ENCODE results near the gene ETS1.

The ETS1 gene

DNA sequence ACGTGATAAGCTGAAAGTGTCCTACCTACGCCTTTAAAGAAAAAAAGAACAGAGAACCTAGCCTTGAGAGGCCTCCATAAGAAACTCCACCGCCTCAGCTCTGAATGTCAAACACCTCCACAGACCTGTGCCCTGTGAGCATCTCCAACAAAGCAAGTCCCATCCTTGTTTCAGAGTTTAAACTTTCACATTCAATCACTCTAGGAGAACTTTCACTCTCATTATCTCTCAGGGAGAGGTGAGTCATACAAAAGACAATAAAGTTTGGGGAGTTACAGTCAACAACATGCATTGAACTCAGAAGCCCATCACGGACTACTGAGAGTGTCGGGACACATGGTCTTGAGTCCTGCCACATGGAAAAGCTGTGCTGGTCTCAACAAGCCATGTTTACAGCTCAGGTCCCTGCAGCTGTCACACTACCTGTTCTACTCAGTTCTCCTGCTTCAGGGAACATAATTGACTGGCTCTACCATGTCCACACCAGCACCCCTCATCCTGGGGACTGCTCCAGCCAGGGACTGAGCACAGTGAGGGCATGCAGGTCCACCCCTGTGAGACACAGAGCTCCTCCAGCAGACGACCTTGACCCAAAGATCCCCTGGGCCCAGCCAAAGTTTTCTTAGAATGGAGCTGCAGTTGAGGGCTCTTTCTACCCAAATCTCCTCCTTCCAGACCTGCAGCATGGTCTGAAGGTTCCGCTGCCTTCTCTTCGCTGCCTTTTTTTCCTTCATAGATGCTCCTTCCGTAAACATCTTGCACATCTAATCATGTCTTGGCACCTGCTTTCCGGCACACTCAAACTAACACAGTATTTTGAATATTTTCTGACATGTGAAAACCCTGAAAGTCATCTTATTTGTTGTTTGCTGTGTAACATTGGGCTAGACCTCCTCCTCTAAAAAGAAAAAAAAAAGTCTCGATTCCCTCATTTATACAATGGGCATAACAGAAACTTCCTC, 114.9 kb downstream of the ETS1 start:
- Histone ChIP-seq H3K4me3 (ENCODE audit: low read depth in 1 of 5, low read length in 5 of 5) (no peak overlapping the region), H3K36me3 (ENCODE audit: control insufficient read depth in 5 of 5, insufficient read depth in 5 of 5, low read length in 5 of 5) (peaks cover 0 to 72% (median 51%) of the 10 kb centered on the region in 5 donors), H3K27ac (ENCODE audit: low read depth, low read length) (no peak overlapping the region), H3K9me3 (ENCODE audit: control insufficient read depth in 5 of 5, low read length in 5 of 5) (no peaks in the 10 kb centered on the region), H3K4me1 (ENCODE audit: control insufficient read depth in 5 of 5, insufficient read depth in 5 of 5, low read length in 5 of 5) (peaks cover 15 to 88% (median 36%) of the 10 kb centered on the region in 5 donors), H3K27me3 (ENCODE audit: control insufficient read depth in 5 of 5, insufficient read depth in 4 of 5, low read length in 5 of 5) (peaks cover 0 to 2% (median 0%) of the 10 kb centered on the region in 5 donors), H3K9ac (ENCODE audit: low read length in 5 of 5) (no peak overlapping the region)

DNA sequence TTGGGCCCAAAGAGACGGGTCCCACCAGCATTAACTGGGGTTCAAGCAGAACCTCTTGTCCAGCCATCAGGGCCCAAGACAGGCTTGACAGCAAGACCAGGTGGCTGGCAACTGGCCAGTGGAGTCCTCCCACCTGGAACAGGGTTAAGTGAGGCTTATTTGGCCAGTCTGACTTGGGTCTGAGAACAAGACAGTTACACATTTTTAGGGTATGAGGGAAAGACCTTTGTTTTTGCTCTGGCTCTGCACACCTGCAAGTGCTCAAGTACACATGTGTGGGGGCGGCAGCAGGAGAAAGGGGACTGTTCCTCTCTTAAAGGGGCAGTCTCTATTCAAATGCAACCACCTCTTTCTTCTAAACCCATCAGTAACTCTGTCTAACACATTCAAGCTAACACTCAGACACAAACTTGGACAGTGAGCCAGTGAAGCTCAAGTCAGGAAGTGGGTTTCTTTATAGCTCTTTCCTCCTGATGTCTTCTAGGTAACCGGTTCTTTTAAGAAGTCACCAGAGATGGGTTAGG, 116.2 kb downstream of the ETS1 start:
- Histone ChIP-seq H3K4me1 (ENCODE audit: control insufficient read depth in 5 of 5, insufficient read depth in 5 of 5, low read length in 5 of 5) (peaks cover 8 to 88% (median 44%) of the 10 kb centered on the region in 5 donors), H3K36me3 (ENCODE audit: control insufficient read depth in 5 of 5, insufficient read depth in 5 of 5, low read length in 5 of 5) (peaks cover 0 to 67% (median 47%) of the 10 kb centered on the region in 5 donors)

DNA sequence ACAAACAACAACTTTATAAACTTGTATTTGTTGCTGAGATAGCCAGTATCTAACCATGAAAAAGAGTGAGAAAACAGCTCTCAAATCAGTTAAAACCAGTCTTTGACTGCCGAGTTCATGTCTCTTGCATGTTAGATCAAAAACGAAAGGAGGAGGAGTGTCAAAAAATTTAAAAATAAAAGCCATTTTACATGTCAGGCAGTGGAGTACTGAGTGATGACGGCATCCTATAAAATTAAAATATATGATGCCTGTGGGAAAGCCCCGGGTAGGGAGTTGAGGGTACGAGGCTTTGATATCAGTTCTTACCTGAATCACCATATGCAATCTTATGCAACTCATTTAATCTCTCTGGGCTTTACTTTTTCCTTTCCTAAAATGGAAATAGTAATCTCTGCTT, 117.3 kb downstream of the ETS1 start:
- no peaks in the 10 kb centered on the region for H3K9me3 ChIP-seq (ENCODE audit: control insufficient read depth in 5 of 5, low read length in 5 of 5)
- peaks cover 6 to 91% (median 45%) of the 10 kb centered on the region in 5 donors for H3K4me1 ChIP-seq (ENCODE audit: control insufficient read depth in 5 of 5, insufficient read depth in 5 of 5, low read length in 5 of 5)
- H3K27me3 ChIP-seq (ENCODE audit: control insufficient read depth in 5 of 5, insufficient read depth in 4 of 5, low read length in 5 of 5), result peaks cover 0 to 2% (median 0%) of the 10 kb centered on the region in 5 donors
- H3K36me3 ChIP-seq (ENCODE audit: control insufficient read depth in 5 of 5, insufficient read depth in 5 of 5, low read length in 5 of 5), result peaks cover 0 to 63% (median 47%) of the 10 kb centered on the region in 5 donors
- H3K4me3 ChIP-seq (ENCODE audit: low read depth in 1 of 5, low read length in 5 of 5), result no peak overlapping the region
- no peak overlapping the region for H3K9ac ChIP-seq (ENCODE audit: low read length in 5 of 5)
- peak overlapping the region; percentile 73 for H3K27ac ChIP-seq (ENCODE audit: low read depth, low read length)

More for the DNA sequence above, 116.2 kb downstream of the ETS1 start:
- H3K4me3 ChIP-seq (ENCODE audit: low read depth in 1 of 5, low read length in 5 of 5), result no peak overlapping the region
- peaks cover 0 to 2% (median 0%) of the 10 kb centered on the region in 5 donors for H3K27me3 ChIP-seq (ENCODE audit: control insufficient read depth in 5 of 5, insufficient read depth in 4 of 5, low read length in 5 of 5)
- no peak overlapping the region for H3K27ac ChIP-seq (ENCODE audit: low read depth, low read length)
- H3K9ac ChIP-seq (ENCODE audit: low read length in 5 of 5), result peak overlapping the region in 1 of 5 donors; percentile 7
- no peaks in the 10 kb centered on the region for H3K9me3 ChIP-seq (ENCODE audit: control insufficient read depth in 5 of 5, low read length in 5 of 5)

DNA sequence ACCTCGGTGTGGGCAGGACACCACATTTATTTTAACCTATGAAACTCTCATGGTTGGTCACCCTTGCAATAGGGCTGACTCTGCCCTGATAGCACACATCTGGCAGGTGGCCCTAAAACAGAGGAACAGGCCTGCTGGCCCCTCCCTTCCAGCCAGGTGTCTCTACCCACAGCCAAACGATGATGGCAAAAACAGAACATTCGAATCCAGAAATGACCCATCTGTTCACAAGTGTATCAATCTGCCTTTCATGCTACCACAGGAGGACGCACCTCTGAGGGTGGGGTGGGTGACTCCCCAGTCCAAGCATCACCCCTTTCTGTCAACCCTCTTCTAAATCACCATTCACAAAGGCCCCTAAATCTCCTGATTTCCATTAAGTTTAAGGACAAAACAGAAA, 118.1 kb downstream of the ETS1 start:
- Histone ChIP-seq H3K36me3 (ENCODE audit: control insufficient read depth in 5 of 5, insufficient read depth in 5 of 5, low read length in 5 of 5) (peaks cover 0 to 61% (median 47%) of the 10 kb centered on the region in 5 donors), H3K4me3 (ENCODE audit: low read depth in 1 of 5, low read length in 5 of 5) (no peak overlapping the region), H3K27me3 (ENCODE audit: control insufficient read depth in 5 of 5, insufficient read depth in 4 of 5, low read length in 5 of 5) (peaks cover 0 to 2% (median 0%) of the 10 kb centered on the region in 5 donors), H3K9me3 (ENCODE audit: control insufficient read depth in 5 of 5, low read length in 5 of 5) (no peaks in the 10 kb centered on the region), H3K9ac (ENCODE audit: low read length in 5 of 5) (no peak overlapping the region), H3K27ac (ENCODE audit: low read depth, low read length) (peak overlapping the region; percentile 73), H3K4me1 (ENCODE audit: control insufficient read depth in 5 of 5, insufficient read depth in 5 of 5, low read length in 5 of 5) (peaks cover 3 to 91% (median 39%) of the 10 kb centered on the region in 5 donors)

DNA sequence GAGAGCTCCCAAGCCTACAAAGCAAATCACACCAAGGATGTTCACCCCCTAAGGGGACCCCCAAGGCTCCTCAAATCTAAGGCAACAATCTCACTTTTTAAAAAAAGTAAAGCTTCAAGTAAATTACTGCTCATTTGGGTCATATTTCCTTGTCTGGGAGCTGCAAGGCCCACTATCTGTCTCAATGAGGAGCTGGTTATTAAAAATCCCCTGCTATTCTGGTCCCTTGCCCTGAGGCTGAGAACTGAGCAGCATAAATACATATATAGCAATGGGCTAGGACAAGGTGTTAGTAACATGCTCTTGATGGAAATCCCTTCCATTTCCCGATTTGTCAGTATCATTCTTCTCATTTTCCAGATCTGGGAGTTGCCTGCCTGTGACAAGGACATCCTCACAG, 119.2 kb downstream of the ETS1 start:
- peaks cover 3 to 89% (median 29%) of the 10 kb centered on the region in 5 donors for H3K4me1 ChIP-seq (ENCODE audit: control insufficient read depth in 5 of 5, insufficient read depth in 5 of 5, low read length in 5 of 5)
- H3K36me3 ChIP-seq (ENCODE audit: control insufficient read depth in 5 of 5, insufficient read depth in 5 of 5, low read length in 5 of 5), result peaks cover 0 to 59% (median 43%) of the 10 kb centered on the region in 5 donors
- peak overlapping the region; percentile 73 for H3K27ac ChIP-seq (ENCODE audit: low read depth, low read length)
- H3K27me3 ChIP-seq (ENCODE audit: control insufficient read depth in 5 of 5, insufficient read depth in 4 of 5, low read length in 5 of 5), result peaks cover 0 to 2% (median 0%) of the 10 kb centered on the region in 5 donors
- H3K9me3 ChIP-seq (ENCODE audit: control insufficient read depth in 5 of 5, low read length in 5 of 5), result no peaks in the 10 kb centered on the region
- H3K9ac ChIP-seq (ENCODE audit: low read length in 5 of 5), result peak overlapping the region in 1 of 5 donors; percentile 5
- H3K4me3 ChIP-seq (ENCODE audit: low read depth in 1 of 5, low read length in 5 of 5), result no peak overlapping the region

DNA sequence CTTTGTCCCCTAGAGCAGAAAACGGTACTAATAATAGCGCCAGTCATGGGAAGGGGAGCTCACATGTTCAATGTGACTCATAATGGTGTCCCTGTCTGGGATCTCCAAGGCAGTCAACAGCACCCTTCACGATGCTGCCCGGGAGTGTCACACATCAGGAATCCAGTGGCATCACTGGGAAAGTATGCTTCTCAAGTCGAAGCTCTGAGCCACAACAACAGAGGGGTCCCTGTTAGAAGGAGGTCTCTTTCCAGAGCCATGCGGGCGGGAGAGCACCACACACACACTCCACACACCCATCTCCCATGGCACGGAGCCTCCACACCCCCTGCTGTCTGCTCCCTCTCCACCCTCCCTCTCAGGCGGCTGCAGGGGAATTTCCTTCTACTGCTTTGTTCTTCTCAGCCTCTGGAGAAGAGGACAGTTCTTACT, 119.7 kb downstream of the ETS1 start:
- H3K27me3 ChIP-seq (ENCODE audit: control insufficient read depth in 5 of 5, insufficient read depth in 4 of 5, low read length in 5 of 5), result peaks cover 0 to 2% (median 0%) of the 10 kb centered on the region in 5 donors
- peaks cover 0 to 60% (median 42%) of the 10 kb centered on the region in 5 donors for H3K36me3 ChIP-seq (ENCODE audit: control insufficient read depth in 5 of 5, insufficient read depth in 5 of 5, low read length in 5 of 5)
- H3K27ac ChIP-seq (ENCODE audit: low read depth, low read length), result peak overlapping the region; percentile 73
- H3K4me1 ChIP-seq (ENCODE audit: control insufficient read depth in 5 of 5, insufficient read depth in 5 of 5, low read length in 5 of 5), result peaks cover 3 to 85% (median 28%) of the 10 kb centered on the region in 5 donors
- H3K9ac ChIP-seq (ENCODE audit: low read length in 5 of 5), result no peak overlapping the region
- H3K4me3 ChIP-seq (ENCODE audit: low read depth in 1 of 5, low read length in 5 of 5), result no peak overlapping the region
- H3K9me3 ChIP-seq (ENCODE audit: control insufficient read depth in 5 of 5, low read length in 5 of 5), result no peaks in the 10 kb centered on the region

DNA sequence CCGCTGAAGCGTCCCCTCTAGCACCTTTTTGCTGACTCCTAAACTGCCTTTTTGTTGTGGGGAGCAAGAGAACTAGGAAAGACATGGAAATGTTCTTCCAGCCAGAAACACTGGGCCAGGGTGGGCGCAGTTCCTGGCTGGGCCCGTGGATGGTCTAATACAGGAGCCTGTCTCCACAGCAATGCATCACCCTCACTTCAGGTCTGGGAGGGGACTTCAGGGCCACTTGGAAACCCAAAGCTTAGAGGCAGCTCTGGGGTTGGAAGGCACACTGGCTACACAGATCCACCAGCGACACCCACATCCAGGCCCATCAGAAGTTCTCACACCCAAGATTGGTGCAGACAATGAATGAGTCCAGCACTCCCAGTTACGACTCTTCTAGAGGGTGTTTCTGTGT, 120.3 kb downstream of the ETS1 start:
- H3K9me3 ChIP-seq (ENCODE audit: control insufficient read depth in 5 of 5, low read length in 5 of 5), result no peaks in the 10 kb centered on the region
- H3K27me3 ChIP-seq (ENCODE audit: control insufficient read depth in 5 of 5, insufficient read depth in 4 of 5, low read length in 5 of 5), result no peaks in the 10 kb centered on the region
- peak overlapping the region in 1 of 5 donors; percentile 30 for H3K9ac ChIP-seq (ENCODE audit: low read length in 5 of 5)
- H3K36me3 ChIP-seq (ENCODE audit: control insufficient read depth in 5 of 5, insufficient read depth in 5 of 5, low read length in 5 of 5), result peaks cover 0 to 60% (median 42%) of the 10 kb centered on the region in 5 donors
- peak overlapping the region; percentile 73 for H3K27ac ChIP-seq (ENCODE audit: low read depth, low read length)
- no peak overlapping the region for H3K4me3 ChIP-seq (ENCODE audit: low read depth in 1 of 5, low read length in 5 of 5)
- H3K4me1 ChIP-seq (ENCODE audit: control insufficient read depth in 5 of 5, insufficient read depth in 5 of 5, low read length in 5 of 5), result peaks cover 3 to 79% (median 23%) of the 10 kb centered on the region in 5 donors

DNA sequence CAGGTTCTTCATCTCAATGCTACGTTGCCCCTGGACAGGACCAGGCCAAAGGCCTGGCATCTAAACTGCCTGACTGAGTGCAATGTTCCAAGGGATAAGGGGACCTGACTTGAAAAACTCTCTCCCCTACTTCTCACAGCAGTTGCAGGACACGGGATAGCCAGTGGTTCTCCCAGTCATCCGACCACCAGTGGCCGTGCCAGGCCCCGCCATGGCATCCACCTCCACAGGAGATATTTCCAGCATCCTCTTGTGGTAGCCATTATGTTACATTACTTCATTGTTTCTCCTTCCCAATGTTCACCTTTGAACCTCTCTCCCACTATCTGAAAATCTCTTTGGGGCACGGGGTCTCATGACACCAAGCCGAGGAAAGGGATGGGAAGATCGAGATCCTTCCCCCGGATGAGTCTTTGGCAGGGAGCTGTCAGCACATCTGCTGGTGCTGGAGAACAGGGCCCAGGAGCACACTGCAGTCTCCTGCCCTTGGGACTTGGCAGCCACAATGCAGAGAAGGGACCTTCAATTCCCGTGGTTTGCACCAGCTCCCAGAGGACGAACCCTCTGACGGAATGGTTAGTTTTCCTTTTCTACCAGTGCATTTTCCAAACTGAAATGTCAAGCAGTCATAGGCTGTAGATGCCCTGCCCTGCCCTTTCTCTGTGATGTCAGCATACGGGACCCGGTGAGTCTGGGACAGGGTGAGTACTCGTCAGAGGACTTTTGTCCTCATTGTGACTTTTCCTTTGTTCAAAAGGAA, 121.2 kb downstream of the ETS1 start:
- H3K9me3 ChIP-seq (ENCODE audit: control insufficient read depth in 5 of 5, low read length in 5 of 5), result no peaks in the 10 kb centered on the region
- H3K9ac ChIP-seq (ENCODE audit: low read length in 5 of 5), result no peak overlapping the region
- no peak overlapping the region for H3K4me3 ChIP-seq (ENCODE audit: low read depth in 1 of 5, low read length in 5 of 5)
- peaks cover 3 to 73% (median 23%) of the 10 kb centered on the region in 5 donors for H3K4me1 ChIP-seq (ENCODE audit: control insufficient read depth in 5 of 5, insufficient read depth in 5 of 5, low read length in 5 of 5)
- no peaks in the 10 kb centered on the region for H3K27me3 ChIP-seq (ENCODE audit: control insufficient read depth in 5 of 5, insufficient read depth in 4 of 5, low read length in 5 of 5)
- peaks cover 0 to 65% (median 47%) of the 10 kb centered on the region in 5 donors for H3K36me3 ChIP-seq (ENCODE audit: control insufficient read depth in 5 of 5, insufficient read depth in 5 of 5, low read length in 5 of 5)
- peak overlapping the region; percentile 73 for H3K27ac ChIP-seq (ENCODE audit: low read depth, low read length)

DNA sequence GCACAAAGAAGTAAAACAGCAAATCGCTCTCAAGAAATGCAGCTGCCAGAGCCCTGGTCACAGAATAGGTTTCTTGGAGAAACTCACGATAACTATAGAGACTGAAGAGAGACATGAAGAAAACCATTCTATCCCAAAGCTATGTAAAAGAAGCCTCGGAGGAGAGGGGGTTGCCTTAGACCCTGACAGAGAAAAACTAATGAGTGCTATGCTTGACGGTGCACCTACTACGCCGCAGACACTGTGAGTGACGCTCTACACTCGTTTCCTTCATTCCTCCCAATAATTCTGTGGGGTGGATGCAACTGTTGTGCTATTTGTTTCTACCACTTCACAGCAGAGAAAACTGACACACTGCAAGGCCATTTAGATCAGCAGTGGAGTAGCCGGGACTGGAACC, 121.8 kb downstream of the ETS1 start:
- peaks cover 0 to 65% (median 50%) of the 10 kb centered on the region in 5 donors for H3K36me3 ChIP-seq (ENCODE audit: control insufficient read depth in 5 of 5, insufficient read depth in 5 of 5, low read length in 5 of 5)
- H3K27me3 ChIP-seq (ENCODE audit: control insufficient read depth in 5 of 5, insufficient read depth in 4 of 5, low read length in 5 of 5), result no peaks in the 10 kb centered on the region
- H3K4me3 ChIP-seq (ENCODE audit: low read depth in 1 of 5, low read length in 5 of 5), result no peak overlapping the region
- H3K4me1 ChIP-seq (ENCODE audit: control insufficient read depth in 5 of 5, insufficient read depth in 5 of 5, low read length in 5 of 5), result peaks cover 3 to 67% (median 23%) of the 10 kb centered on the region in 5 donors
- H3K9me3 ChIP-seq (ENCODE audit: control insufficient read depth in 5 of 5, low read length in 5 of 5), result no peaks in the 10 kb centered on the region
- H3K27ac ChIP-seq (ENCODE audit: low read depth, low read length), result peak overlapping the region; percentile 73
- H3K9ac ChIP-seq (ENCODE audit: low read length in 5 of 5), result no peak overlapping the region

All from subcutaneous abdominal adipose tissue (tissue), 5 donors.